NCI-H146 (cell line): ENCODE measurements around the gene GSTA4.
A peak's percentile ranks its signal among the peaks of the same experiment; 100 is the strongest.
"Not testable (repeated sequence)": the region's sequence is repeated elsewhere in the genome, so short reads cannot be mapped to it uniquely, and the experiment has no call there.

ENCODE experiments used
- DNase-seq: peaks from one replicate; lab custom pipeline; 2025; lab: John Stamatoyannopoulos, UW

Gene GSTA4

GRCh38 chr6:52975580-52975979 is 19.5 kb downstream of the GSTA4 start:
- no peak for DNase-seq

GRCh38 chr6:52972989-52973388 is 22.1 kb downstream of the GSTA4 start:
- no peak for DNase-seq

GRCh38 chr6:52969359-52969758 is 25.7 kb downstream of the GSTA4 start:
- no peak for DNase-seq

GRCh38 chr6:52966101-52966500 is 29.0 kb downstream of the GSTA4 start:
- DNase-seq, result no peak

GRCh38 chr6:52965380-52965779 is 29.7 kb downstream of the GSTA4 start:
- DNase-seq, result no peak

GRCh38 chr6:52964318-52964717 is 30.8 kb downstream of the GSTA4 start:
- DNase-seq, result no peak

GRCh38 chr6:52962701-52963100 is 32.4 kb downstream of the GSTA4 start:
- DNase-seq, result no peak

GRCh38 chr6:52961022-52961421 is 34.1 kb downstream of the GSTA4 start:
- not testable (repeated sequence) for DNase-seq

GRCh38 chr6:52960211-52960610 is 34.9 kb downstream of the GSTA4 start:
- DNase-seq, result not testable (repeated sequence)

- DNase-seq, result no peak
These were observed 36.4 kb downstream of the GSTA4 start for GRCh38 chr6:52958546-52959255.

- DNase-seq, result no peak
These were observed 39.2 kb downstream of the GSTA4 start for GRCh38 chr6:52955871-52956270.

GRCh38 chr6:52953911-52954839 is 40.9 kb downstream of the GSTA4 start:
- DNase-seq, result no peak

GRCh38 chr6:52946306-52946705 is 48.8 kb downstream of the GSTA4 start:
- no peak for DNase-seq

GRCh38 chr6:52942821-52943220 is 52.3 kb downstream of the GSTA4 start:
- not testable (repeated sequence) for DNase-seq

GRCh38 chr6:52942221-52942620 is 52.9 kb downstream of the GSTA4 start:
- no peak for DNase-seq

- DNase-seq, result no peak
These were observed 57.2 kb downstream of the GSTA4 start for GRCh38 chr6:52937908-52938307.

- no peak for DNase-seq
These were observed 61.3 kb downstream of the GSTA4 start for GRCh38 chr6:52933778-52934177.

- DNase-seq, result no peak
These were observed 63.7 kb downstream of the GSTA4 start for GRCh38 chr6:52931351-52931750.

GRCh38 chr6:52929321-52930164 is 65.5 kb downstream of the GSTA4 start:
- DNase-seq, result peak; percentile 59
